H1 (cell line): ENCODE data around the gene WSCD1.

Experiments used
- CHD2 ChIP-seq: IDR thresholded peaks from 2 replicates; pipeline ENCODE4 v1.6.1; 2012; ENCODE audit warnings: low read length, improper control_type of control experiment
- CTCF ChIP-seq, 3 experiments: IDR thresholded peaks; 1 replicate in 2 of 3; 2 replicates in 1 of 3; pipeline versions ENCODE4 v1.5.1 to v1.6.1; 2011; ENCODE audit warnings: low read length in 3 of 3, mild to moderate bottlenecking in 3 of 3, inconsistent platforms in 2 of 3, low read depth in 1 of 3, moderate library complexity in 1 of 3; ENCODE audit not compliant: insufficient read depth in 1 of 3; ENCODE audit errors: control extremely low read depth in 1 of 3
- EP300 ChIP-seq, 2 experiments: IDR thresholded peaks; 1 replicate in 1 of 2; 2 replicates in 1 of 2; pipeline ENCODE4 v1.6.1; 2011 to 2012; ENCODE audit warnings: low read depth in 2 of 2, low read length in 2 of 2, mild to moderate bottlenecking in 2 of 2, borderline replicate concordance in 1 of 2, inconsistent platforms in 1 of 2, moderate library complexity in 1 of 2
- EZH2 ChIP-seq: fragments of 200-600 bp; sonication (generic); IDR thresholded peaks from 2 replicates; pipeline ENCODE4 v1.7.1; 2012; ENCODE audit warnings: low read depth, mild to moderate bottlenecking, moderate library complexity, low read length, inconsistent platforms; ENCODE audit not compliant: severe bottlenecking
- POLR2AphosphoS5 ChIP-seq: IDR thresholded peaks from 2 replicates; pipeline ENCODE4 v1.6.1; 2011; ENCODE audit warnings: low read depth, low read length
- RAD21 ChIP-seq, 2 experiments: IDR thresholded peaks in 1 of 2; conservative IDR thresholded peaks in 1 of 2; 2 replicates each; pipeline ENCODE4 v1.6.1; 2011; ENCODE audit warnings: low read depth in 2 of 2, low read length in 2 of 2, improper control_type of control experiment in 1 of 2, inconsistent platforms in 1 of 2, mild to moderate bottlenecking in 1 of 2, moderate library complexity in 1 of 2
- TAF1 ChIP-seq: IDR thresholded peaks from 2 replicates; pipeline ENCODE4 v1.6.1; 2011; ENCODE audit warnings: mild to moderate bottlenecking, low read depth, low read length
- ZNF274 ChIP-seq: IDR thresholded peaks from 2 replicates; pipeline ENCODE4 v1.7.0; 2012; ENCODE audit warnings: low read length, borderline replicate concordance; ENCODE audit errors: extremely low read depth

DNA sequence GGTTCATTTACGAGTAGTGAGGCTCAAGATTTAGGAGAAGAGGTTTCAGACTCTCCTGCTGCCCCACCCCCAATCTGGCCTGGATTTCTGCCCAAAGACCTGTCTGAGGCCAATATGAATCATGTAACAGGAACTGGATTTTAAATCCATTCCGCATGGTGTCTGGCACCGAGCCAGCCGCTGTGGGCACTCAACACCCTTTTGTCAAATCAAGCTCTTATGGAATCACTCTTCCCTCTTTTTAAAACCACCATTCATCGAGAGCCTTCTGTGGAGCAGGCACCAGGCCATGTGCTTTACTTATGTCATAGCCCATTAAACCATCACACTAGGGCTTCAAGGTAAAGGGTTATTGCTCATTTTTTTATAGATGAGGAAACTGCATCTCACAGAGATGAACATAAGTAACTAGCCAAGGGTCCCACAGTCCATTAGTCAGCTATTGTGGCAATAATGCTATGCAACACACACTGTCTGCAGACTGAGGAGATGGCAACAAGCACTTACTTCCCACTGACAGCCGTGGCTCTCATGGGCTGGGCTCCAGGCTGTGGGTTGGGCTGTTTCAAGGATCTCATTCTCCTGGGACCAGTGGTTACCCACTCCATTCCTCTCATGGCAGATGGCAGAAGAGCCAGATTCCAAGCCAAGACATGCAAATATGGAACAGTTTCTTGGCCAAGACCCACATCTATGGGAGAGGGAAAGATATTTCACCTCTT lies 93.6 kb downstream of the WSCD1 start:
- TF ChIP-seq ZNF274: no peak
- no peak for TF ChIP-seq CTCF (IDR thresholded peaks at IDR 0.05; ENCODE audit: control extremely low read depth in 1 of 3, insufficient read depth in 1 of 3, low read depth in 1 of 3, low read length in 3 of 3)
- TF ChIP-seq EP300 (IDR thresholded peaks at IDR 0.05; ENCODE audit: borderline replicate concordance in 1 of 2, low read depth in 2 of 2, low read length in 2 of 2): no peak
- TF ChIP-seq EZH2: no peak
- TF ChIP-seq POLR2AphosphoS5: no peak
- TF ChIP-seq CHD2: no peak
- TF ChIP-seq TAF1: no peak
- no peak for TF ChIP-seq RAD21 (IDR thresholded peaks at IDR 0.05 in 1 of 2, conservative IDR thresholded peaks at IDR 0.05 in 1 of 2; ENCODE audit: low read depth in 2 of 2, low read length in 2 of 2)
